ENCODE data around the gene ADAM8.

Gene ADAM8

GRCh38 chr10:133221331-133221730 is 55.3 kb downstream of the ADAM8 start:
- no peak for DNase-seq (ENCODE audit: low read depth in 1 of 2, low spot score in 1 of 2)
- peaks cover 28% of the 10 kb centered on the region for H3K27me3 ChIP-seq (ENCODE audit: insufficient read depth, poor library complexity, severe bottlenecking)
- TF ChIP-seq CTCF (IDR thresholded peaks at IDR 0.05; ENCODE audit: insufficient read depth, low read length): no peak
- no peak for TF ChIP-seq POLR2AphosphoS5 (IDR thresholded peaks at IDR 0.05; ENCODE audit: low read depth)
- TF ChIP-seq REST (IDR thresholded peaks at IDR 0.05; ENCODE audit: insufficient replicate concordance, low read depth): no peak
- TF ChIP-seq SPI1 (IDR thresholded peaks at IDR 0.05; ENCODE audit: borderline replicate concordance, low read depth): no peak
- no peak for TF ChIP-seq GABPA (IDR thresholded peaks at IDR 0.05; ENCODE audit: low read depth)

DNA sequence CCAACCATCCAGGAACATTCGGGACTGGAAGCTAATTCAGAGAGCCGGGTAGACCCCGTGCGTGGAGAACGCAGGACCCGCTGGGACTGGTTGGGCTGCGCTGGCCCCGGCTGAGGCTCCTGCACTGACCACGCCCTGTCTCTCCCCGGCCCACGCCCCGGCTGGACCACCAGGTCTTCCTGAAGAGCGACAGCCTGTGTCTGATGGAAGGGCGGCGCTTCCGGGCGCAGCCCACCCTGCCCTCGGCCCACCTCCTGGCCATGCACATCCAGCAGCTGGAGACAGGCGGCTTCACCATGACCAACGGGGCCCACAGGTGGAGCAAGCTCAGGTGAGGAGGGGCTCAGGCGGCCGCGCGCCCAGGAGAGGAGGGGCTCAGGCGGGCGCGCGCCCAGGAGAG is 56.9 kb downstream of the ADAM8 start:
- H3K27me3 ChIP-seq (ENCODE audit: insufficient read depth, poor library complexity, severe bottlenecking): peaks cover 16% of the 10 kb centered on the region
- H3K27ac ChIP-seq (replicated peaks): no peak overlapping the region
- H3K4me3 ChIP-seq (replicated peaks; ENCODE audit: insufficient read depth, low read length): no peak overlapping the region
- TF ChIP-seq REST (IDR thresholded peaks at IDR 0.05; ENCODE audit: insufficient replicate concordance, low read depth): no peak
- no peak for TF ChIP-seq POLR2AphosphoS5 (IDR thresholded peaks at IDR 0.05; ENCODE audit: low read depth)
- TF ChIP-seq GABPA (IDR thresholded peaks at IDR 0.05; ENCODE audit: low read depth): no peak
- no peak for TF ChIP-seq SPI1 (IDR thresholded peaks at IDR 0.05; ENCODE audit: borderline replicate concordance, low read depth)
- no peak for TF ChIP-seq CTCF (IDR thresholded peaks at IDR 0.05; ENCODE audit: insufficient read depth, low read length)
- DNase-seq (ENCODE audit: low read depth in 1 of 2, low spot score in 1 of 2): no peak

More at GRCh38 chr10:133221331-133221730, 55.3 kb downstream of the ADAM8 start:
- no peak overlapping the region for H3K4me3 ChIP-seq (replicated peaks; ENCODE audit: insufficient read depth, low read length)
- no peak overlapping the region for H3K27ac ChIP-seq (replicated peaks)

GRCh38 chr10:133218891-133219290 is 57.8 kb downstream of the ADAM8 start:
- no peak for DNase-seq (ENCODE audit: low read depth in 1 of 2, low spot score in 1 of 2)
- Histone ChIP-seq H3K27me3 (ENCODE audit: insufficient read depth, poor library complexity, severe bottlenecking) (peaks cover 16% of the 10 kb centered on the region), H3K27ac (replicated peaks) (no peak overlapping the region), H3K4me3 (replicated peaks; ENCODE audit: insufficient read depth, low read length) (no peak overlapping the region)
- TF ChIP-seq SPI1 (IDR thresholded peaks at IDR 0.05; ENCODE audit: borderline replicate concordance, low read depth) (no peak), CTCF (IDR thresholded peaks at IDR 0.05; ENCODE audit: insufficient read depth, low read length) (no peak), GABPA (IDR thresholded peaks at IDR 0.05; ENCODE audit: low read depth) (no peak), REST (IDR thresholded peaks at IDR 0.05; ENCODE audit: insufficient replicate concordance, low read depth) (no peak), POLR2AphosphoS5 (IDR thresholded peaks at IDR 0.05; ENCODE audit: low read depth) (no peak)

Data from HL-60 (cell line).